Measurements from ENCODE around the gene AHNAK.

AHNAK gene

GRCh38 chr11:62532096-62532495, 14.5 kb downstream of the AHNAK start:
- TF ChIP-seq SIN3A (IDR thresholded peaks at IDR 0.05; ENCODE audit: borderline replicate concordance, insufficient read depth, low read length), result no peak
- TF ChIP-seq POLR2AphosphoS5 (IDR thresholded peaks at IDR 0.05; ENCODE audit: low read depth, low read length), result no peak
- TF ChIP-seq REST (IDR thresholded peaks at IDR 0.05; ENCODE audit: insufficient read depth in 1 of 2, low read depth in 2 of 2, low read length in 2 of 2), result no peak
- TF ChIP-seq FOXP2 (optimal IDR thresholded peaks at IDR 0.05; ENCODE audit: borderline replicate concordance, extremely low read depth, extremely low read length, insufficient read depth), result no peak
- no peak for TF ChIP-seq TAF1 (IDR thresholded peaks at IDR 0.05; ENCODE audit: borderline replicate concordance, insufficient read depth, low read length)

- TF ChIP-seq REST (IDR thresholded peaks at IDR 0.05; ENCODE audit: insufficient read depth in 1 of 2, low read depth in 2 of 2, low read length in 2 of 2), result no peak
Measured at GRCh38 chr11:62516736-62517371, 29.8 kb downstream of the AHNAK start.

DNA sequence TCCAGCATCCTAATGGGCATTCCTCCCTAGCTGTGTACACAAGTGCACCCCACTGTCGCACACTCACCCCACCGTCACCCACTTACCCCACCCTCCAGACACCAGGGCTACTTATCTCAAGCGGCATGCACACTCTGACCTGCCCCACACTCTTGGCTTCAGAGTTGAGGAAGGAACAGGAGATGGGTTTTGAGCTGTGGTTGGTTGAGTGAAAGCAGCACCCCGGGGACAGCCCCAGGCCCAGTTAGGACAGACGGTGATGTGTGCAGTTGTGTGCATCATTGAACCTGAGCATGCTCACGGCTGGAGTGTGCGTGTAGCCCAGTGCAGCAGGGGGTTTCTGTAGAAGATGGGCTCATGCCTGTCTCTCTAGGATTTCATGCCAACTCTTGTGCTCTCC, 32.5 kb downstream of the AHNAK start:
- TF ChIP-seq REST (IDR thresholded peaks at IDR 0.05; ENCODE audit: insufficient read depth in 1 of 2, low read depth in 2 of 2, low read length in 2 of 2), result no peak
- TF ChIP-seq TAF1 (IDR thresholded peaks at IDR 0.05; ENCODE audit: borderline replicate concordance, insufficient read depth, low read length), result no peak
- TF ChIP-seq POLR2AphosphoS5 (IDR thresholded peaks at IDR 0.05; ENCODE audit: low read depth, low read length), result no peak
- TF ChIP-seq SIN3A (IDR thresholded peaks at IDR 0.05; ENCODE audit: borderline replicate concordance, insufficient read depth, low read length), result no peak
- no peak for TF ChIP-seq FOXP2 (optimal IDR thresholded peaks at IDR 0.05; ENCODE audit: borderline replicate concordance, extremely low read depth, extremely low read length, insufficient read depth)

DNA sequence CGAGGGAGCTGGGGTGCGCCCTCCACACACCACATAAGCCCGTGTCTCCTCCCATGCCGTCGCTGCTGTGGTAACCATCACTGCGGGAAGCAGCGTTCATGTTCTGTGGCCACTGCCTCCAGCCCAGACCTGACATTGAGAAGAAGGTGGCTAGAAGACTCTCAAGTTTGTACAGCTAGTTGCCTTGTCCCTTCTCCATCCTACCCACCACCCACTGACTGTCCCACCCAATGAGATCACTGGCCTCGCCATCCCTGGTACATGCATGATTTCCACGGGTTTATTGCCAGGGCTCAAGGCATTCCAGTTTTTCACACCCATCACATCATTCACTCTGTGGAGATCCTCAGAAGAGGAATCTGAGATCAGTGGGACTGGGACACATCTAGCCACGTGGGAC, 33.0 kb downstream of the AHNAK start:
- no peak for TF ChIP-seq FOXP2 (optimal IDR thresholded peaks at IDR 0.05; ENCODE audit: borderline replicate concordance, extremely low read depth, extremely low read length, insufficient read depth)
- no peak for TF ChIP-seq POLR2AphosphoS5 (IDR thresholded peaks at IDR 0.05; ENCODE audit: low read depth, low read length)
- no peak for TF ChIP-seq TAF1 (IDR thresholded peaks at IDR 0.05; ENCODE audit: borderline replicate concordance, insufficient read depth, low read length)
- TF ChIP-seq SIN3A (IDR thresholded peaks at IDR 0.05; ENCODE audit: borderline replicate concordance, insufficient read depth, low read length), result no peak
- TF ChIP-seq REST (IDR thresholded peaks at IDR 0.05; ENCODE audit: insufficient read depth in 1 of 2, low read depth in 2 of 2, low read length in 2 of 2), result no peak

GRCh38 chr11:62512961-62513360, 33.6 kb downstream of the AHNAK start:
- TF ChIP-seq SIN3A (IDR thresholded peaks at IDR 0.05; ENCODE audit: borderline replicate concordance, insufficient read depth, low read length) (no peak), POLR2AphosphoS5 (IDR thresholded peaks at IDR 0.05; ENCODE audit: low read depth, low read length) (no peak), TAF1 (IDR thresholded peaks at IDR 0.05; ENCODE audit: borderline replicate concordance, insufficient read depth, low read length) (no peak), FOXP2 (optimal IDR thresholded peaks at IDR 0.05; ENCODE audit: borderline replicate concordance, extremely low read depth, extremely low read length, insufficient read depth) (no peak), REST (IDR thresholded peaks at IDR 0.05; ENCODE audit: insufficient read depth in 1 of 2, low read depth in 2 of 2, low read length in 2 of 2) (no peak)
